Body of pancreas (tissue), 4 donors: Measurements from ENCODE around the gene CASR.

Experiments
- CTCF ChIP-seq, 7 experiments: fragments of 450-650 bp in 4 of 7; fragments of 200-600 bp in 3 of 7; sonication (generic) in 3 of 7; IDR thresholded peaks; one replicate each; pipeline ENCODE4 v1.5.1; 2016 to 2019; ENCODE audit warnings: antibody characterized with exemption in 7 of 7
- POLR2A ChIP-seq, 3 donors: fragments of 450-650 bp; IDR thresholded peaks; one replicate each; pipeline ENCODE4 v1.6.1; 2016; ENCODE audit warnings: antibody characterized with exemption in 3 of 3, mild to moderate bottlenecking in 2 of 3

DNA sequence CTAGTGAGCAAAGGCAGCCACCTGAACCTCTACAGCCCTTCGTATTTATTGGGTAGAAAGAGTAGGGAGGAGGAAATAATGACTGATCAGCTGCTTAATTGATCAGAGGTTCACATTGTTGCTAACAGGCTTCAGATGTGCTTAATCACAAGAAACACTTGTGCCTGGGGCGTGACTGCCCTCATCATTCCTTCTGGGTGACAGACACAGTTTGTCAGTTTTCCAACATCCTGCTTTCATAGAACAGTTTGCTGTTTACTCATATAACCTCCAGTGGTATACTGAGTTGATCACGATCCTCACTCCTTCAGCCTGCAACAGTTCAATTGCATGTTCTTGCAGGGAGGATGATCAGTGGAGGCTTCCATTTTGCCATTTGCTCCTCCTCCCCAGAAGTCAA is 13.6 kb upstream of the CASR start:
- no peak for TF ChIP-seq CTCF (IDR thresholded peaks at IDR 0.05)
- no peak for TF ChIP-seq POLR2A (IDR thresholded peaks at IDR 0.05)
